ENCODE measurements around the gene DIS3L. TPM values are rescaled to one million over a fixed set of nuclear protein-coding genes. Genes with fewer than 3 reads are reported as not detected.
"Not testable (repeated sequence)": the region's sequence is repeated elsewhere in the genome, so short reads cannot be mapped to it uniquely, and the experiment has no call there.

The DIS3L gene
- total RNA-seq, 1 donor = 40.5 TPM

- peaks cover 9% of the 10 kb centered on the region for H3K79me2 ChIP-seq (ENCODE audit: insufficient read depth, low read length)
- H3K9me3 ChIP-seq (ENCODE audit: low read depth, low read length) = no peaks in the 10 kb centered on the region
- peak; percentile 97 for DNase-seq (ENCODE audit: insufficient read length, low spot score, missing footprints)
- H3K36me3 ChIP-seq (ENCODE audit: insufficient read depth, low read length) = no peaks in the 10 kb centered on the region
- H2AFZ ChIP-seq (ENCODE audit: low read length) = peak within 1 kb of the TSS; percentile 83
- no peaks in the 10 kb centered on the region for H3K27me3 ChIP-seq (ENCODE audit: insufficient read depth, low read length)
- H3K4me1 ChIP-seq (ENCODE audit: insufficient read depth, low read length) = peaks cover 3% of the 10 kb centered on the region
- no peak for TF ChIP-seq CTCF (IDR thresholded peaks at IDR 0.05; ENCODE audit: extremely low read depth, low read depth, low read length)
- H3K4me2 ChIP-seq (ENCODE audit: insufficient read depth, low read length) = peak within 1 kb of the TSS; percentile 87
- peak within 1 kb of the TSS; percentile 75 for H3K27ac ChIP-seq (ENCODE audit: low read depth, low read length)
- H3K4me3 ChIP-seq (ENCODE audit: insufficient read depth, low read length) = peak within 1 kb of the TSS; percentile 83
- H4K20me1 ChIP-seq (ENCODE audit: insufficient read depth, low read length) = no peaks in the 10 kb centered on the region
These were observed 63.2 kb downstream of the DIS3L start, which contains the start of gene TIPIN for GRCh38 chr15:66356359-66357236. Gene TIPIN, minus strand, starts transcription at chr15:66356685. Its CDS starts 3,738 bp downstream, at chr15:66352947.

- H4K20me1 ChIP-seq (ENCODE audit: insufficient read depth, low read length) = no peaks in the 10 kb centered on the region
- H3K36me3 ChIP-seq (ENCODE audit: insufficient read depth, low read length) = no peaks in the 10 kb centered on the region
- no peak overlapping the region for H3K4me3 ChIP-seq (ENCODE audit: insufficient read depth, low read length)
- H3K9me3 ChIP-seq (ENCODE audit: low read depth, low read length) = no peaks in the 10 kb centered on the region
- H3K79me2 ChIP-seq (ENCODE audit: insufficient read depth, low read length) = peaks cover 9% of the 10 kb centered on the region
- TF ChIP-seq CTCF (IDR thresholded peaks at IDR 0.05; ENCODE audit: extremely low read depth, low read depth, low read length) = no peak
- no peak overlapping the region for H2AFZ ChIP-seq (ENCODE audit: low read length)
- no peaks in the 10 kb centered on the region for H3K27me3 ChIP-seq (ENCODE audit: insufficient read depth, low read length)
- no peak overlapping the region for H3K4me2 ChIP-seq (ENCODE audit: insufficient read depth, low read length)
- peaks cover 3% of the 10 kb centered on the region for H3K4me1 ChIP-seq (ENCODE audit: insufficient read depth, low read length)
- no peak for DNase-seq (ENCODE audit: insufficient read length, low spot score, missing footprints)
- no peak overlapping the region for H3K27ac ChIP-seq (ENCODE audit: low read depth, low read length)
These were observed 66.4 kb downstream of the DIS3L start for GRCh38 chr15:66359740-66360139.

GRCh38 chr15:66361745-66362460 is 68.5 kb downstream of the DIS3L start:
- not testable (repeated sequence) for H3K4me3 ChIP-seq (ENCODE audit: insufficient read depth, low read length); H3K79me2 ChIP-seq (ENCODE audit: insufficient read depth, low read length); H2AFZ ChIP-seq (ENCODE audit: low read length); H3K27me3 ChIP-seq (ENCODE audit: insufficient read depth, low read length); H4K20me1 ChIP-seq (ENCODE audit: insufficient read depth, low read length); H3K36me3 ChIP-seq (ENCODE audit: insufficient read depth, low read length); H3K9me3 ChIP-seq (ENCODE audit: low read depth, low read length); H3K4me2 ChIP-seq (ENCODE audit: insufficient read depth, low read length); H3K4me1 ChIP-seq (ENCODE audit: insufficient read depth, low read length); H3K27ac ChIP-seq (ENCODE audit: low read depth, low read length)
- DNase-seq (ENCODE audit: insufficient read length, low spot score, missing footprints) = peak; percentile 4

- Histone ChIP-seq H3K79me2 (ENCODE audit: insufficient read depth, low read length) (no peaks in the 10 kb centered on the region), H3K27ac (ENCODE audit: low read depth, low read length) (no peak overlapping the region), H3K4me1 (ENCODE audit: insufficient read depth, low read length) (no peaks in the 10 kb centered on the region), H2AFZ (ENCODE audit: low read length) (no peak overlapping the region), H3K4me3 (ENCODE audit: insufficient read depth, low read length) (no peak overlapping the region), H3K9me3 (ENCODE audit: low read depth, low read length) (no peaks in the 10 kb centered on the region), H3K4me2 (ENCODE audit: insufficient read depth, low read length) (no peak overlapping the region), H3K36me3 (ENCODE audit: insufficient read depth, low read length) (no peaks in the 10 kb centered on the region), H3K27me3 (ENCODE audit: insufficient read depth, low read length) (no peaks in the 10 kb centered on the region), H4K20me1 (ENCODE audit: insufficient read depth, low read length) (no peaks in the 10 kb centered on the region)
- no peak for DNase-seq (ENCODE audit: insufficient read length, low spot score, missing footprints)
- no peak for TF ChIP-seq CTCF (IDR thresholded peaks at IDR 0.05; ENCODE audit: extremely low read depth, low read depth, low read length)
These were observed 69.4 kb downstream of the DIS3L start for GRCh38 chr15:66362776-66363175.

Measured in osteoblast (primary cell).